GM18511 (cell line): ENCODE results near the gene AGXT.
"Not testable (repeated sequence)": the region's sequence is repeated elsewhere in the genome, so short reads cannot be mapped to it uniquely, and the experiment has no call there.

Experiments
- ATAC-seq: cut with Tn5 transposase; IDR thresholded peaks from one replicate; pipeline ENCODE4 v1.9.1; 2021; ENCODE audit warnings: mild to moderate bottlenecking, moderate library complexity; ENCODE audit not compliant: unreplicated experiment

The AGXT gene

DNA sequence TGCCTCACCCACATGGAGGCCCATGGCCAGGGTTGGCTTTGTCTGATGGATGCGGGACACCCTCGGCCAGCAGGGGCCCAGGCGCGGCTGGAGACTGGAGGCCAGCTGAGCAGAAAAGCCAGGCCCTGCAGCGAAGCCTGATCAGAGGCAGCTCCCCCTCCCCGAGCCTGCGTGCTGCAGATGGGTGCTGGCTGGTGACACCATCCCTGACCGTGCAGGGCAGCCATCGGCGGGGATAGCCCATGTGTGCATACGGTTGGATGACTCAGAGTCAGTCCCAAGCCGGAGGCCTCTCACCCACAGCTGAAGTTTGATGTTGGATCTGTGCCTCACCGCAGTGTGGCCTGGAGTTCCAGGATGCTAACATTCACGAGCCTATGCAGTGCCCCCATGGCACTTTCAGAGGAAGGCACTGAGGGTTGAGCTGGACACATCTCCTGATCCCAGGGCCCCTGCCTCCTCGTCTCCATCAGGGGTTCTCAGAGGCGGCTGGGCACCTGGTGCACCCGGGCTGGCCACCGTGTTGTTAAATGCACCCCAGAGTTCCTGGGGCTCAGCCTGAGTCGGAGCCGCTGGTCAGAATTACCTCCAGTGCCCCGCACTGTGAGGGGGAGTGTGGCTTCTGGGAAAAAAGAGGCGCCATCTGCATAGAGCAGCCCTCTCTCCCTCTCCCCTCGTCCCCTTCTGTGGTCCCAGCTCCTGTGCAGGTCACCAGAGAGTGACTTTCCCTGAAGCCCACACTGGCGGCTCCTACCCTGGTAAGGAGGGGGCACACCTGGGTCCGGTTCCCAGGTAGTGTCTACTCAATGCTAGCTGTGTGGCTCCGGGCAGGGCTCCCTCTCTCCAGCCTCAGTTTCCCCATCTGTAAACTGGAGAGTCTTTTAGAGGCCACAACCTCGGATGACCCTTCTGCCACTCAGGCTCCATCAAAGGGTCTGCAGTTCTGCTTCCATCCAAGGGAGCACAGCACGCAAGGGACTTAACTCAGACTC, 29.2 kb upstream of the AGXT start:
- ATAC-seq: no peak

- no peak for ATAC-seq
Observed at GRCh38 chr2:240840435-240841060, 28.1 kb upstream of the AGXT start.

DNA sequence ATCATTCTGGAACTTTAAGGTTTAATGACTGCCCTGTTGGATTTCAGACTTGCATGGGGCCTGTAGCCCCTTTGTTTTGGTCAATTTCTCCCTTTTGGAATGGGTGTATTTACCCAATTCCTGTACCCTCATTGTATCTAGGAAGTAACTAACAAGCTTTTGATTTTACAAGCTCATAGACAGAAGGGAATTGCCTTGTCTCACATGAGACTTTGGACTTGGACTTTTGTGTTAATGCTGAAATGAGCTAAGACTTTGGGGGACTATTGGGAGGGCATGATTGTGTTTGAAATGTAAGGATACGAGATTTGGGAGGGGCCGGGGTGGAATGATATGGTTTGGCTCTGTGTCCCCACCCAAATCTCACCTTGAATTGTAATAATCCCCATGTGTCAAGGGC, 22.3 kb upstream of the AGXT start:
- not testable (repeated sequence) for ATAC-seq

DNA sequence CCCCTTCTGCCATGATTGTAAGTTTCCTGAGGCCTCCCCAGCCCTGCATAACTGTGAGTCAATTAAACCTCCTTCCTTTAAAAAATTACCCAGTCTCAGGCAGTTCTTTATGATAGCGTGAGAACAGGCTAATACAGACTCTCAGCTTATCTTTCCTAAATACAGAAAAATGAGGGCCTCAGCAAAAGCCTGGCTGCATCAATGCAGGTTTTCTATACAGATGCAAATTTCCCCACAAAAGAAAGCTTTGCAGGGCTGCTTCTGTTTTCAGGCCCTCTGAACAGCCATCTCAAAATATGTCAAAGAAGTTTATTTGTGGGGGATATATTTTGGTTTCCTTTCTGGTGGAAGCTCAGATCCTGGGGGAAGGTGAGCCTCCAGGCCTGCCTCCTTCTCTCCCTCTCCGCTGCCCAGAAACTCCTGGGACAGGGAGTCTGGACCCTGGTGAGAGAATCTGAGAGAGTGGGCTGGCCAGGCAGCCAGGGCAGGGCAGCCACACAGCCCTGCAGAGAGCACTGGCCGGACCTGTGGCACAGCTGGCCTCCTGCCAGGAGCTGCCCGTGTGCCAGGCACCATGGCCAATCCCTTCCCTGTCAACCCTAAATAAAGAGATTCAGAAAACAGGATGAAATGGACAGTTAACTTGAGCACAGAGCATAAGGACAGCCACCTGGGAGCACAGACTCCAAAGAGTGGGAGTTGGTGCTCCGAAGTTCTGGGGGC, 21.6 kb upstream of the AGXT start:
- ATAC-seq: no peak

- no peak for ATAC-seq
Observed at GRCh38 chr2:240847817-240848216, 20.8 kb upstream of the AGXT start.

GRCh38 chr2:240848900-240849680, 19.5 kb upstream of the AGXT start:
- no peak for ATAC-seq

DNA sequence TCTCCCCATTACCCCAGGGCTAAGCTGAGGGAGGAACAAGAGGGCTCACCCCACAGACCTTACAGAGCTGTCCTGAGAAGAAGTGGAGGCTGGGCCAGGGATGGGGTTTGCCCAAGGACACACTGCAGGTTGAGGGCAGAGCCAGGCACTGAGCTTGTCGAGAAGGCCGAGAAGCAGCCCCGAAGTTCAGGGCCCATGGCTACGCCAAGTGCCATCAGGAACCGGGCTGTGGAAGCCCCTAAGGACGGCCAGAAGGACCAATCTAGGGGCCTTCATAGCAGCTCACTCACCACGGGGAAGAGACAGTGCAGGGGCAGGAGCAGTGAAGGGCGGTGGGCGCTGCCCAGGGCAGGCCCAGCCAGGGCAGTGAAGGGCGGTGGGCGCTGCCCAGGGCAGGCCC, 18.6 kb upstream of the AGXT start:
- no peak for ATAC-seq

DNA sequence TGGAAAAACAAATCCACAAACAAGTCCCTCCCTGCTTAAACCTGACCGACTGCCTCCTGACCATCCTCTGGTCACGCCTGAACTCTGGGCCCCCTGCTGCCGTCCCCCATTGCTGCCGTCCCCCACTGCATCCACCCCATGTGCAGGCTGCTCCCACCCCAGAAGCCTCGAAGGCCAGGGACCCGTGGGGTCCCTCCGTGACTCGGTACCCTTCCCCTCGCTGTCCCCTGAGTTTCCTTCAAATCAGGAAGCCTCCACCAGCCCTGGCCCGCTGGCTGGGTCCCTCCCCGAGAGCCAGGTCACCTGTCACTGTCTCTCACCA, 17.9 kb upstream of the AGXT start:
- no peak for ATAC-seq

DNA sequence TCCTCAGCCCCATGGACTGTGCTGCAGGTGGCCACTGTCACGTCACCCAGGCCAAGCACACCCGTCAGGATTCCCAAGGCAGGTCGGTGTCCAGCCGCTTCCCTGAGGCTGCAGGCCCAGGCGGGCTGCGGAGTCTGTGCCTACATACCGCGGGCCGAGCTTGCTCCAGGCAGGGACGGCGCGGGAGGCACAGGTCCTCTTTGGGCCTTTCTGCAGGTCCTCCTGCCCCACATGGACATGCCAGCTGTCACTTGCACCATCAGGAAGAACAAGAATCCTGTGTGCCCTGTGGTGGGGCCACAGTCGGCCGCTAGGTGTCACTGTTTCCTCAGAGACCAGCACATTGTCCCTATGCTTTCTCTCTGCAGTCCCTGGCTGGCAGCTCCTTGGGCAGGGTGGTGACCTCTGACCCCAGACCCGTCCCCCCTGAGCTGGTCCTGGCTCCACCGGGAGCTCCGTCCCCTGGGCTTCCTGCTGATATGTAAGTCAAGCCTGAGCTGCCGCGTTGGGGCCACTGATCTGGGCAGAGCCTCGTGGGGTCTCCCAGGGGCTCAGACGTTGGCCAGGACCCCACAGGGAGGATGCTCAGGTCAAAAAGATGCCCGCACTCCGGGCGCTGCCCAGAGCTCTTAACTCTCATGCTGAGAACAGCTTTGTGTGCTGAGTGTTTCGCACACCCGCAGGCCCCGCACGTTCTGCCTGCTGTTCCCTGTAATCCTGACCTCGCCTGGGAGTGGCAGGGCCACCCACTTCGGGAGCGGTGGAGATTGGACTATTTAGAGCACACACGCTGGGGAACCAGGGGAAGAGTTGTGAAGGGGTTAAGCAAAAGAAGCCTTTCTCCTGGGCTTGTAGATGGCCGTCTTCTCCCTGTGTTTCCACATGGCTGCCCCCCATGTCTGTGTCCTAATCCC, 17.3 kb upstream of the AGXT start:
- ATAC-seq: no peak

GRCh38 chr2:240852671-240853314, 15.8 kb upstream of the AGXT start:
- no peak for ATAC-seq

DNA sequence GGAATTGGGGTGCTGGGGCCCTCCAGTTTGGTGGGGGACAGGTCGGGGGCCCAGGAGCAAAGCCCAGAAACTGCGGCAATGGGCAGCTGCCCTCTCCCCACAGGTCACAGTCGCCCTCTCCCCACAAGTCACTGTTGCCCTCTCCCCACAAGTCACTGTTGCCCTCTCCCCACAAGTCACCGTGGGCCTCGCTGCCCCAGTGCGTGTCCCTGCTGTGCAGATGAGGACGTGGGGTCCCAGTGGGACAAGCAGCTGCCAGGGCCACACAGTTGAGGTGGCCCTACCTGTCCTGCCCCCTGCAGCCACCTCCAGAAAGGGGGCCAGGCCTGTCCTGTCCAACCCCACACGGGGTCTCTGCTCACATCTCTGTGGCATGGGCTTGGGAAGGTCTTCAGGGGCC, 13.0 kb upstream of the AGXT start:
- ATAC-seq: no peak

DNA sequence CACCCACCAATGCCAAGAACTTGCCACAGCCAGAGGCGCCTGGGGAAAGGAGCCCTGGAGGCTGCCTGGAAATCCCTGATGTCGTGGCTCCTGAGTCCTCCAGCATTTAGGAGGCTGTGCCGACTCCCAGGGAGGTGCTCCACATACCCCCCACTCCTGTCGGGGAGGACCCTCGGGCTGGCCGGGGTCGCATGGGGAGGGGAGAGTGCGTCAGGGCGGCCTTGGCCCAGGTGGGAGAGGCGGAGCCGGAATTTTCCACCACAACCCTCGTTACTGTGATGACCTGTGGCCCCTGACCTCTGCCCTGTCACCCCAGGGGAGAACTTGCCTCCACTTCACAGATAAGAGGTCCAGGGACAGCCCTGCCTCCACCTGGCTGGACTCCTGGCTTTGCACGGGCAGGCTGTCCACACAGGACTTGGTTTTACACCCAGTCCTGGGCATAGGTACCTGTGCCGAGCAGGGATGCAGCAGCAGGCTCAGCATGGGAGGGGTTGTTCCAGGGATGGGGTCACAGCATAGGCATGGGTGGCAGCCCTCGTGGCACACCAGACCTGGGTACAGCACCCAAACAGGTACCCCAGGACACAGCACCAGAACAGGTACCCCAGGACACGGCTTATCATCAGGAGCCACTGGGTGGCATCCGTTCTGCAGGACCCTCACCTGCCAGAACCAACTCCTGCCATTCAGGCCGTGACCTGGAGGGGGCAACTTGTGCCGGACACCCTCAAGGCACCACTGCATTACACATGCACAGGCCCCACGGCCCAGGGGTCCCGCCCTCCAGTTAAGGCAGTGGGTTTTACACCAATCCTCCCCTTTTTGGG, 12.3 kb upstream of the AGXT start:
- ATAC-seq: no peak

- ATAC-seq: no peak
Observed at GRCh38 chr2:240857039-240858008, 11.3 kb upstream of the AGXT start.

GRCh38 chr2:240858321-240858720, 10.3 kb upstream of the AGXT start:
- no peak for ATAC-seq

- ATAC-seq: no peak
Observed at GRCh38 chr2:240858871-240859270, 9.8 kb upstream of the AGXT start.

- ATAC-seq: no peak
Observed at GRCh38 chr2:240861547-240861946, 7.1 kb upstream of the AGXT start.

DNA sequence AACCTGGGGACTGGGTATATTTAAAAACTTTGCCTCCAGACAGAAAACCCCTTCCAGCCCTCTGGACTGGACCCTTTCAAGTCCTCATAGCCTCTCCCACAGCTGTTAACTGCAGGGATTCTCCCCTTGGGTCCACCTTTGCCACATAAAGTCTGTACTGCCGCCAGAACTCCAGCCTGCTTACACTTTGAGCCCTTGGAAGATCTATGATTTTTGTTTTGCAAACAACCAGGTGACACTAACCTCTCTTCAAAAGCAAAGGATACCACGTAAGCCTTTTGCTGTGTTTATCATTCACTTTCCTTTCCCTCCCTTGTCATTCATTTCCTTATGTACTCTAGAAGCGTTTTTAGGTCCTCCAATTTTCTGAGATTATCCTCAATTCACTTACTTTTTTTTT, 4.1 kb upstream of the AGXT start:
- ATAC-seq: no peak
